Measurements from ENCODE around the gene VAMP1. TPM values are rescaled to one million over a fixed set of nuclear protein-coding genes. Genes with fewer than 3 reads are reported as not detected.

Gene VAMP1
- total and polyA plus RNA-seq, 2 experiments from 2014 or later: 13.9 to 16.1 TPM

DNA sequence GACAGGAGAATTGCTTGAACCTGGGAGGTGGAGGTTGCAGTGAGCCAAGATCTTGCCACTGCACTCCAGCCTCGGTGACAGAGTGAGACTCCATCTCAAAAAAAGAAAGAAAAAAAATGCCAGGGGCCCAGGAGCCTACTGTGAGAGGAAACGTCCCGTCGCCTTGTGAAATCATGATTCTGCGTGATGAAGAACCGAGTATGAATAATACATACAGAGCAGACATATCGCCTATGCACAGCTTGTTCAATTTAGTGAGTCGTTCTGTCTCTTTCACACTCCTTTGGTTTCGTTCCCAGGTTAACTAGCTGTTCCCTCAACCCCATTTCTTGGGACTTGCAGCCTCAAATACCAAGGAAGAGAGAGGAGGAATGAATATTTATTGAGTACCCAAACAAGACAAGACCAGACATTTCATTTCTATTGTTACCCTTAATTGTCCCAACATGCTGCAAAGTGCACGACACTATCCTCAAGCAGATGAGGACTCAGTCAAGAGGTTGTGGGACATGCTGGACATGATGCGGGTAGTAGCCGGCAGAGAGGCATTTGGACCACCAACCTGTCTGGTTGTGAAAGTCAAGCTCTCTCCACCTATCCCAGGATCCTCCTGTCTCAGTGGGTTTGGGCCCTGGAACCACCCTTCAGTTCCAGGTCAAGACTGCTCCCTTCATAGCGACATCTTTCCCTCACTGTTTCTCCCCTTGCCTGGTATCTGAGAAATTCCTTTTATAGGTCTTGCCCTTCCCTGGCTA lies 34.3 kb downstream of the VAMP1 start (continued):
- no peak for TF ChIP-seq REST (IDR thresholded peaks at IDR 0.05; ENCODE audit: unreplicated experiment)
- TF ChIP-seq, protein P1, sequence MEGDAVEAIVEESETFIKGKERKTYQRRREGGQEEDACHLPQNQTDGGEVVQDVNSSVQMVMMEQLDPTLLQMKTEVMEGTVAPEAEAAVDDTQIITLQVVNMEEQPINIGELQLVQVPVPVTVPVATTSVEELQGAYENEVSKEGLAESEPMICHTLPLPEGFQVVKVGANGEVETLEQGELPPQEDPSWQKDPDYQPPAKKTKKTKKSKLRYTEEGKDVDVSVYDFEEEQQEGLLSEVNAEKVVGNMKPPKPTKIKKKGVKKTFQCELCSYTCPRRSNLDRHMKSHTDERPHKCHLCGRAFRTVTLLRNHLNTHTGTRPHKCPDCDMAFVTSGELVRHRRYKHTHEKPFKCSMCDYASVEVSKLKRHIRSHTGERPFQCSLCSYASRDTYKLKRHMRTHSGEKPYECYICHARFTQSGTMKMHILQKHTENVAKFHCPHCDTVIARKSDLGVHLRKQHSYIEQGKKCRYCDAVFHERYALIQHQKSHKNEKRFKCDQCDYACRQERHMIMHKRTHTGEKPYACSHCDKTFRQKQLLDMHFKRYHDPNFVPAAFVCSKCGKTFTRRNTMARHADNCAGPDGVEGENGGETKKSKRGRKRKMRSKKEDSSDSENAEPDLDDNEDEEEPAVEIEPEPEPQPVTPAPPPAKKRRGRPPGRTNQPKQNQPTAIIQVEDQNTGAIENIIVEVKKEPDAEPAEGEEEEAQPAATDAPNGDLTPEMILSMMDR (conservative IDR thresholded peaks at IDR 0.05; ENCODE audit: low read depth in 2 of 2): no peak
- TF ChIP-seq JUNB (IDR thresholded peaks at IDR 0.05; ENCODE audit: unreplicated experiment): no peak
- TF ChIP-seq CREB1 (CRISPR knock-in tag; IDR thresholded peaks at IDR 0.05; ENCODE audit: low read depth): no peak
- TF ChIP-seq ETS1 (IDR thresholded peaks at IDR 0.05): no peak
- TF ChIP-seq STAT1 (IDR thresholded peaks at IDR 0.05; ENCODE audit: unreplicated experiment): no peak
- TF ChIP-seq NANOG (IDR thresholded peaks at IDR 0.05; ENCODE audit: borderline replicate concordance): no peak
- TF ChIP-seq POLR2AphosphoS5 (IDR thresholded peaks at IDR 0.05; ENCODE audit: low read depth): no peak
- TF ChIP-seq ZNF331 (CRISPR knock-in tag; IDR thresholded peaks at IDR 0.05; ENCODE audit: low read depth): no peak
- TF ChIP-seq EZH2phosphoT487 (IDR thresholded peaks at IDR 0.05; ENCODE audit: unreplicated experiment): no peak

Measured in GM23338 (cell line).